DMS153 treated with DMSO at 0.1 percent for 48 hours (cell line): ENCODE measurements around the gene CDK5RAP3.
"Not testable (repeated sequence)": the region's sequence is repeated elsewhere in the genome, so short reads cannot be mapped to it uniquely, and the experiment has no call there.

Experiments
- DNase-seq: peaks from one replicate; lab custom pipeline; 2025; ENCODE audit not compliant: unreplicated experiment; lab: John Stamatoyannopoulos, UW

The CDK5RAP3 gene

GRCh38 chr17:47970725-47971499 lies at the start of gene CDK5RAP3:
Gene CDK5RAP3, plus strand, starts transcription at chr17:47971113. Its CDS starts 34 bp downstream, at chr17:47971147.
- peak; percentile 97 for DNase-seq

GRCh38 chr17:47924785-47925677 lies 45.9 kb upstream of the CDK5RAP3 start:
- no peak for DNase-seq

GRCh38 chr17:47925678-47925988 lies 45.3 kb upstream of the CDK5RAP3 start:
- no peak for DNase-seq

GRCh38 chr17:47927821-47928400 lies 43.0 kb upstream of the CDK5RAP3 start:
- DNase-seq = no peak

GRCh38 chr17:47928415-47928814 lies 42.5 kb upstream of the CDK5RAP3 start:
- no peak for DNase-seq

GRCh38 chr17:47929218-47930000 lies 41.5 kb upstream of the CDK5RAP3 start:
- no peak for DNase-seq

GRCh38 chr17:47931848-47932247 lies 39.1 kb upstream of the CDK5RAP3 start:
- no peak for DNase-seq

GRCh38 chr17:47934856-47935255 lies 36.1 kb upstream of the CDK5RAP3 start:
- DNase-seq = no peak

GRCh38 chr17:47935468-47935867 lies 35.4 kb upstream of the CDK5RAP3 start:
- DNase-seq = not testable (repeated sequence)

- no peak for DNase-seq
Observed at GRCh38 chr17:47935961-47936360, 35.0 kb upstream of the CDK5RAP3 start.

GRCh38 chr17:47937941-47938340 lies 33.0 kb upstream of the CDK5RAP3 start:
- DNase-seq = no peak

GRCh38 chr17:47941246-47942095 lies 29.4 kb upstream of the CDK5RAP3 start, which contains the start of gene PNPO:
Gene PNPO, plus strand, starts transcription at chr17:47941571. Its CDS starts 105 bp downstream, at chr17:47941676.
- peak; percentile 97 for DNase-seq

GRCh38 chr17:47942096-47942510 lies 28.8 kb upstream of the CDK5RAP3 start:
- no peak for DNase-seq

GRCh38 chr17:47942568-47942967 lies 28.3 kb upstream of the CDK5RAP3 start:
- DNase-seq = no peak

GRCh38 chr17:47945080-47945479 lies 25.8 kb upstream of the CDK5RAP3 start:
- DNase-seq = no peak

- no peak for DNase-seq
Observed at GRCh38 chr17:47945529-47946508, 25.1 kb upstream of the CDK5RAP3 start.

- no peak for DNase-seq
Observed at GRCh38 chr17:47946516-47946915, 24.4 kb upstream of the CDK5RAP3 start.

- peak; percentile 35 for DNase-seq
Observed at GRCh38 chr17:47946929-47947397, 23.9 kb upstream of the CDK5RAP3 start.
